ENCODE measurements around the gene EYA2.

- TF ChIP-seq, protein P1, sequence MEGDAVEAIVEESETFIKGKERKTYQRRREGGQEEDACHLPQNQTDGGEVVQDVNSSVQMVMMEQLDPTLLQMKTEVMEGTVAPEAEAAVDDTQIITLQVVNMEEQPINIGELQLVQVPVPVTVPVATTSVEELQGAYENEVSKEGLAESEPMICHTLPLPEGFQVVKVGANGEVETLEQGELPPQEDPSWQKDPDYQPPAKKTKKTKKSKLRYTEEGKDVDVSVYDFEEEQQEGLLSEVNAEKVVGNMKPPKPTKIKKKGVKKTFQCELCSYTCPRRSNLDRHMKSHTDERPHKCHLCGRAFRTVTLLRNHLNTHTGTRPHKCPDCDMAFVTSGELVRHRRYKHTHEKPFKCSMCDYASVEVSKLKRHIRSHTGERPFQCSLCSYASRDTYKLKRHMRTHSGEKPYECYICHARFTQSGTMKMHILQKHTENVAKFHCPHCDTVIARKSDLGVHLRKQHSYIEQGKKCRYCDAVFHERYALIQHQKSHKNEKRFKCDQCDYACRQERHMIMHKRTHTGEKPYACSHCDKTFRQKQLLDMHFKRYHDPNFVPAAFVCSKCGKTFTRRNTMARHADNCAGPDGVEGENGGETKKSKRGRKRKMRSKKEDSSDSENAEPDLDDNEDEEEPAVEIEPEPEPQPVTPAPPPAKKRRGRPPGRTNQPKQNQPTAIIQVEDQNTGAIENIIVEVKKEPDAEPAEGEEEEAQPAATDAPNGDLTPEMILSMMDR (IDR thresholded peaks at IDR 0.05) = no peak
- no peak for TF ChIP-seq EZH2 (IDR thresholded peaks at IDR 0.05)
- TF ChIP-seq EZH2phosphoT487 (IDR thresholded peaks at IDR 0.05) = no peak
These were observed 82.6 kb downstream of the EYA2 start for GRCh38 chr20:46977204-46977603.
